IPS-11a (cell line): Measurements from ENCODE around the gene FTO.
"Not testable (repeated sequence)": the region's sequence is repeated elsewhere in the genome, so short reads cannot be mapped to it uniquely, and the experiment has no call there.

Experiments used
- H3K4me3 ChIP-seq: one replicate; pipeline ENCODE4 v1.5.1; 2013; ENCODE audit warnings: low read depth, low read length, control low read depth

The FTO gene

GRCh38 chr16:53821487-53821886 lies 117.5 kb downstream of the FTO start:
- H3K4me3 ChIP-seq, result no peak overlapping the region

- no peak overlapping the region for H3K4me3 ChIP-seq
Measured at GRCh38 chr16:53821957-53822625, 118.1 kb downstream of the FTO start.

DNA sequence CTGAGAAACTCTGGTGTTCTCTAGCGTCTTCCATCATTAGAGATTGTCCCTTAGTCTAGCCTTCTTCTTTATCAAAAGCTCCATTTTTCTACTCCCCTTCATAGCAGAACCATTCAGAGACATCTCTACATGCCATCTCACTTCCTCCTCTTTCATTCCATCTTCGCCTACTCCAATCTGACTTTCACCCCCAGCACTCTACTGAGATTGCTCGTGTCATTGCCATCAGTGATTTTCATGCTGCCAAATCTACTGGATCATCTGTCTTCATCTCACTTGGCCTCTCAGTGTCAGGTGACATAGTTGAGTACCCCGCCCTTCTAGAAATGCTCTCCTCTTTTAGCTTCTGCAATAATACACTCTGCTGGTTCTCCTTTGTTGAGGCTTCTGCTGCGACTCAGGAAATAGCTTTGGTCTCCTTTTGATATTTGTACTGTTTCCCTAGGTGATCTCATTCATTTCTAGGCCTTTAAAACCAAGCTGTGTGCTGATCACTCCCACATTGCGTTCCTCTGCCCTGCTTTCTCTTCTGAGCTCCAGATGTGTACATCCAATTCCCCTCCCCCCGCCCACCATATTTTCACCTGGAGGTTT lies 119.1 kb downstream of the FTO start:
- no peak overlapping the region for H3K4me3 ChIP-seq

- no peak overlapping the region for H3K4me3 ChIP-seq
Measured at GRCh38 chr16:53826658-53827057, 122.7 kb downstream of the FTO start.

- H3K4me3 ChIP-seq, result no peak overlapping the region
Measured at GRCh38 chr16:53827741-53828140, 123.8 kb downstream of the FTO start.

GRCh38 chr16:53829186-53829747 lies 125.3 kb downstream of the FTO start:
- no peak overlapping the region for H3K4me3 ChIP-seq

- H3K4me3 ChIP-seq, result no peak overlapping the region
Measured at GRCh38 chr16:53832896-53833544, 129.1 kb downstream of the FTO start.

GRCh38 chr16:53836142-53836541 lies 132.2 kb downstream of the FTO start:
- H3K4me3 ChIP-seq, result no peak overlapping the region

GRCh38 chr16:53836680-53837079 lies 132.7 kb downstream of the FTO start:
- H3K4me3 ChIP-seq, result no peak overlapping the region

GRCh38 chr16:53837426-53837825 lies 133.5 kb downstream of the FTO start:
- no peak overlapping the region for H3K4me3 ChIP-seq

DNA sequence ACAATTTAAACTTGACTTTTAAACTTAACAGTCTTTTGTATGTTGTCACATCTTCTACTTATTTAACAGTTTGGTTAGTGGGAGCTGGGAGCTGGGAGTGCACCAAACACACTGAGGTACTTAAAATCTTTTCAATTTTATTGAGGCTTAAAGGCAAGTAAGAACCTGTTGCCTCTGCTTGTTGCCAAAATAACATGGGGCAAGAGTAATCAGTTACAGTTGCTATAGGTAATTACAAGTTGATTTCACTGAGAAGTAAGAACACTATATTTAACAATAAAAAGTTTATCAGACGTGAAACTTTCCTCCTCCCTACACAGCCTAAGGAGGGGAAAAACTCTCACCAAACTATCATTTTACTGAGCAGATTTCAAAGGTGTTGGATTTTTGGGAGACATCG lies 135.2 kb downstream of the FTO start:
- no peak overlapping the region for H3K4me3 ChIP-seq

GRCh38 chr16:53840456-53840855 lies 136.5 kb downstream of the FTO start:
- H3K4me3 ChIP-seq, result no peak overlapping the region

DNA sequence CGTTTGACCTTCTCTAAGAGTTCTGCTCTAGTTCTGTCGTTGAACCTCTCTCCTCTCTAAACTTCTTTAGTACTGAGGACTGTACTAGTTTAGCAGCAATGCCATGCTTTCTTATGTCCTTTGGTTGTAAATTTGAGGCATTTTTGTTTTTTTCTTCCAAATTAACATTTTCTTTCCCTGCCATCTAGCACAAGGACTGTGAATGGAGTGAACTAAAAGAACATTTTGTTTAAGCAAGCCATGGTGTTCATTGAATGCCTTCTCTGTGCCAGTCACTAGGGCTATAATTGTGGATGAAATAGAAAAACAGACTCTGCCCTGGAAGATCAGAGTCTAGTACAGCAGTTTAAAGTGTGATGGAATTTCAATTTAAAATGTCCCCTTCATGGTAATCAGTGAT lies 137.9 kb downstream of the FTO start:
- no peak overlapping the region for H3K4me3 ChIP-seq

DNA sequence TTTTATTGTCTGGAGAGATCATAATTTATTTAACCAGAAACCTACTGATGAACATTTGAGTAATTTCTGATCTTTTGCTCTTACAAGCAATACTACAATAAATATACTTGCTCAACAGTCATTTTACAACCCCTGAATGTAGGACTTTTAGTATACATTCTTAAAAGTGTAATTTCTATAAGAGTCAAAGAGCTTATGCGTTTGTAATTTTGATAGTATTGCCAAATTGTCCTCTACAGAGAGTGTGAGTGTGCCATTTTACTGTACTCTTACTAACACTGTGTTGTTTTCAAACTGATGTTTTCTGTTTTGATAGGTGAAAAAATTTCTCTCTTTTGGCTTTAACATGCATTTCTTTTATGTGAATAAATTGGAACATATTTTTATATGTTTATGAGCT lies 139.1 kb downstream of the FTO start:
- H3K4me3 ChIP-seq, result no peak overlapping the region

DNA sequence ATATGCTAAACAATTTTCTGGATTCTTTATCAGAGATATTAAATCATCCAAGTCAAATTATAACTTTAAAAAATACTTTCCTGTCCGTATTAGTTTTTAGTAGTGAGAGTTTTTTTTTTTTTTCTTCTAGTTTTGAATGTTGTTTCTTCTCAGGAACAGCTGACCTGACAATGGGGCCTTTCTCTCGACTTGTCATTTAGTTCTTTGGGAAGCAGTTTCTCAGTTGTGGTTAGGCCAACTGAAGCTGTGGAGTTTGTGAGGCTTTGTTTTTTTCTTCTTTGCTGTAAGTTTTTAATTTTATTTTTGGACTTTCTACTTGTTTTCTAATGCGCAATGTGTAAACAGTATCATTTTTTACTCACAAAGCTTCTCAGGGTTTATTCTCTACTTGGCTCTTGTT lies 140.8 kb downstream of the FTO start:
- no peak overlapping the region for H3K4me3 ChIP-seq

DNA sequence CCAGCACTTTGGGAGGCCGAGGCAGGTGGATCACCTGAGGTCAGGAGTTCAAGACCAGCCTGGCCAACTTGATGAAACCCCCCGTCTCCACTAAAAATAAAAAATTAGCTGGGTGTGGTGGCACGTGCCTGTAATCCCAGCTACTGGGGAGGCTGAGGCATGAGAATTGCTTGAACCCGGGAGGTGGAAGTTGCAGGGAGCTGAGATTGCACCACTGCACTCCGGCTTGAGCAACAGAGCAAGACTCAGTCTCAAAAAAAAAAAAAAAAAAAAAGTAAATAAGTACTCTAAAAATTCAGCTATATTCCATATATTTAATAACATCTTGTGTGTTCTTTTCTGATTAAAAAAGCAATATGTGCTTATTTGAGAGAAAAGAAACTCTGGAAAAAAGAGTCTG lies 142.6 kb downstream of the FTO start:
- H3K4me3 ChIP-seq, result not testable (repeated sequence)

DNA sequence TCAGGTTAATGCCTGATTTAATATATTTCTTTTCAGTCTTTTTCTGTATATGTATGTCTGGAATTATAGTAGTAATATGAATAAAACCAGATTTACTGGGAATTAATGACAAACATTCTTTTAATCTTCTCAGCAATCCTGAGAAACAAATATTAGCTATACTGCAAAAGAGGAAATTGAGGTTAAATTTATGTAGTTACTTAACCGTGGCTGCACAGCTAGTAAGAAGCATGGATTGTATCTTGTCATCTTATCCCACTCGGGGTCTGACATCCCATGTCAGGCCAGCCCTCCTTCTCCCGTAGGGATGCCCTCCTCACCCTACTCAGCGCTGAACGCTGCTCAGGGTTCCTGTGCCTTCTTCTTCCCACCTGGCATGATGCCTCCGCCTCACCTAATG lies 143.0 kb downstream of the FTO start:
- no peak overlapping the region for H3K4me3 ChIP-seq

DNA sequence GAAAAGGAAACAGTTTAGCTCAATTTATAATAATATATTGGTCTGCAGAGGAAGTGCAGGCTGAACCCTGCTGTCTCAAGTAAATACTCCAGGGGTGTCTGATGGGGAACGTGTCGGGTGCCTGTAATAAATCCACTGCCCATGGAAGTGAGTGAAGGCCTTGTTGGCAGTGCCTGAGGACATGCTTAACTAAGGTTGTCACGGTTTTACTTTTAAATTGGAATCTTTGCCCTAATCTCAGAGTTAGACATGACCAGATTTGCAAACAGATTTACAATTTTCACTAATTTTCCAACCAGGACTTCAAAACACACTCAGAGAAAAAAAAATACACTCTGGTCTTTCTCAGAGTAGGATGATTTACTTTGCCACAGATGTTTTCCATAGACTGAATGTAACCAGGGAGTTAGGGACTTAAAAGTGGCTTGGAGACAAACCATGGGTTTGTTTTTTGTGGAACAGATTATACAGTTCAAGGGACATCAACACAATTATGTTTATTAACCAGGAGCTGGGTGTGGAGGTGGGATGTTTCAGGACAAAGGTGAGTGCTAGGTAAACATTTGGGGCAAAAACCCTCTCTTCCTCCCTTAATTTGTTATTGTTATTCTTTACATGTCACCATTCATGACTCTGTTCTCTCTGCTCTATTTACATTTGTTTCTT lies 144.5 kb downstream of the FTO start:
- no peak overlapping the region for H3K4me3 ChIP-seq

GRCh38 chr16:53848950-53849349 lies 145.0 kb downstream of the FTO start:
- H3K4me3 ChIP-seq, result no peak overlapping the region

DNA sequence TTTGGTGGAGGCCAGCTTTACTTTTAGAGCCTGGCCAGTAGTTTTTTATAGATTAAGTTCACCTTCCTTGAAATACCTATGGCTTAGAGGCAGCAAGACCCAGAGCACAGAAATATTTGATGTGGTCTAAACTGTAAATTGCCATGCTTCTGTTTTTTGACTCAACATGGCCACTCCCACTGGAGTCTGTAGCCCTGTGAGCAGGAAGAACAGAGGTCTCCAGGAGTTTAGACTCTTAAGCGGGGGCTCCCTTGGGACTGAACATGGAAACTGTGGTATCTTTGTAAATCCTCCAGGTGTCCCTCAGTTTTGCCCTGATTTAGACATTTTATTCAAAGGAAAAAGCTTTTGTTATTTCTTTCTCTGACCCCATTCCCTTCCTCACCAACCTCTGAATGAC lies 145.6 kb downstream of the FTO start:
- no peak overlapping the region for H3K4me3 ChIP-seq

- H3K4me3 ChIP-seq, result no peak overlapping the region
Measured at GRCh38 chr16:53849994-53850393, 146.0 kb downstream of the FTO start.

DNA sequence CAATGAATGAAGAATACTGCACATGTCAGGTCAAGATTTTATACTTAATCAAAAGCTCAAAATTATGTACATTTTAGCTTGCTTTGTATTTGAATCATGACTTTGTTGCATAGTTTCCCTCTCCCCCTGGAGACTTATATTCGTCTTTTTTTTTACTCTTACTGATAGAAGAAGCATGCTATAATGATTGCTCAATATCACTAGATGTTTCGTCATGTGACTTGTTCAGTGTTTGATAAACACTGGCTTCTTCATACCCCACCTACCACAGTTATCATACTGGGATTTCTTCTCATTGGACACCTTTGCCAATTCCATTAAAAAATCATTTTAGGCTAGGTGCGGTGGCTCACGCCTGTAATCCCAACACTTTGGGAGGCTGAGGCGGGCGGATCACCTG lies 148.7 kb downstream of the FTO start:
- H3K4me3 ChIP-seq, result no peak overlapping the region
